Measurements from ENCODE around the gene NPR1. TPM values are rescaled to one million over a fixed set of nuclear protein-coding genes. Genes with fewer than 3 reads are reported as not detected.
"Not testable (repeated sequence)": the region's sequence is repeated elsewhere in the genome, so short reads cannot be mapped to it uniquely, and the experiment has no call there.

The NPR1 gene
- total RNA-seq, 1 donor = 3.9 TPM

- no peak for TF ChIP-seq CTCF (IDR thresholded peaks at IDR 0.05; ENCODE audit: insufficient read depth, low read depth, low read length)
Observed at GRCh38 chr1:153723687-153724086, 45.2 kb downstream of the NPR1 start.

GRCh38 chr1:153724634-153725033, 46.1 kb downstream of the NPR1 start:
- DNase-seq (ENCODE audit: low read depth); H3K4me3 ChIP-seq (ENCODE audit: low read depth, low read length): not testable (repeated sequence)

More at GRCh38 chr1:153723687-153724086, 45.2 kb downstream of the NPR1 start:
- no peak for DNase-seq (ENCODE audit: low read depth)
- H3K4me3 ChIP-seq (ENCODE audit: low read depth, low read length) = no peak overlapping the region

DNA sequence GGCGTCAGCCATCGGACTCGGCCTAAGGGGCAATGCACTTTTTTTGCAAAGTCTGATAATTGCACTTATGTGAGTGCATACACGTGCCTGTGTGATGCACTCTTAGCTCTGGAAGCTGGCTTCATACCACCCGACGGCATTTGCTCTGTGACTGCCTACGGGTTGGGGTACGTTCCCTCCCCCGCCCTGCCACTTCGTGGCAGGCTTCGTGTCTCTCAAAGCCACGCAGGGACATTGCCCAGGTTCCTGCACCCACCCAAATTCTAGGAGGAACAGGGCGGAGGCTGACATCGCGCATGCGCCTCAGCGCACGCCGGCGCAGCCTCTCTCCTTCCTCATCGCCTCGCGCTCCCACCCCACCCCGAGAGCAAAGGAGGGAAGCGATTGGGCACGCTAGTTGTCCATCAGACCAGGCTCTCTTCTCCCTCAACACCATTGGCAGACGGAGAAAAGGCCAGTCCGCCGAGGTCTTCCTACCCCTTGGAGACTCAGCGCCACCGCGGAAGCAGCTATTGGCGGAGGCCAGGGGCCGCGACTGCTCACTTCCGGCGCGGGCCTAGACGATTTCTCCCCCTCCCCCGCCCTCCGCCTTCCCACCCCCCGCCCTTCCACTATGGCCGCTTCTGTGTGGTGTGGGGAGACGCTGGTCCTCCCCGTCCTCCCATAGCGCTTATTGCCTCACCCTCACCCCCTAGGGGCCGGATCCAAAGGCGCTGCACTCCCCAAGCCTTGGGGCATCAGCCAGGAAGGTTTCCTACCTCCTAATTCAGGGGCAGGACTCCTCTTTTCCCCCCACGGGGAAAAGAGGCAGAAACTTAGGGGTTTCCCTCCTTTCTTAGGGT, 49.2 kb downstream of the NPR1 start, which contains the start of gene INTS3:
Gene INTS3 (plus strand): TSS at position 588 of the 842 bp plus-strand sequence. CDS start 585 bp downstream, outside the sequence.
- peak within 1 kb of the TSS; percentile 85 for H3K4me3 ChIP-seq (ENCODE audit: low read depth, low read length)
- DNase-seq (ENCODE audit: low read depth) = peak; percentile 100
- TF ChIP-seq CTCF (IDR thresholded peaks at IDR 0.05; ENCODE audit: insufficient read depth, low read depth, low read length) = peak; percentile 17

DNA sequence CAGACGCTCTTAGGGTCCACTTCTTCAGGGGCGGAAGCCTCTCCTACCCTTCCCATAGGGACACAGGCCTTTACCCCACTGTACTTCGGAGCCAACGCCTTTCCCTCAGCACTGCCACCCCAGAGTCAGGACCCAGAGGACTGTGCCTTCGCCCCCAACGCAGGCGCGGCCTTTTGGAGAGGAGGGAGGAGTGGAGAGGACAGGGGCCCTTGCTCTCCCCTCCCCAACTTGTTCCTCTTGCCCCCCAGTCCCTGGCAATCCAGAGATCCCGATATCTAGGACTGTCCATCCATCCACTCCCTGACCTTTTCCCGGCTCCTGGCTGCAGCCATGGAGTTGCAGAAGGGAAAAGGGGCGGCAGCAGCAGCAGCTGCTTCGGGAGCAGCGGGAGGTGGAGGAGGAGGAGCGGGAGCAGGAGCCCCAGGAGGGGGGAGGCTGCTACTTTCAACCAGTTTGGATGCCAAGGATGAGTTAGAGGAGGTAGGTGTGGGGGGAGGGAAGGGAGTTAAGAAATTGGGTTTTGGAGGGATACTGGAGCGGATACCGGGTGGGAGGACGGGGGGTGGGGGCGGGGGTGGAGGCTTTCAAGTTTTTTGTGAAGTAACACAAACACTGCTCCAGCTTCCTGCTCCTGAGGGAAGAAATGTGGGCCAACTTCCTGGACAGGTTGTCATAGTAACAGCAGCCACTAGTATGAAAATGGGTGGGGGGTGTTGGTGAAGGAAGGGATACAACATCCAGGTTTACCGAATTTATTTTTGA, 50.0 kb downstream of the NPR1 start:
- peak; percentile 43 for DNase-seq (ENCODE audit: low read depth)
- TF ChIP-seq CTCF (IDR thresholded peaks at IDR 0.05; ENCODE audit: insufficient read depth, low read depth, low read length) = no peak
- peak overlapping the region; percentile 85 for H3K4me3 ChIP-seq (ENCODE audit: low read depth, low read length)

DNA sequence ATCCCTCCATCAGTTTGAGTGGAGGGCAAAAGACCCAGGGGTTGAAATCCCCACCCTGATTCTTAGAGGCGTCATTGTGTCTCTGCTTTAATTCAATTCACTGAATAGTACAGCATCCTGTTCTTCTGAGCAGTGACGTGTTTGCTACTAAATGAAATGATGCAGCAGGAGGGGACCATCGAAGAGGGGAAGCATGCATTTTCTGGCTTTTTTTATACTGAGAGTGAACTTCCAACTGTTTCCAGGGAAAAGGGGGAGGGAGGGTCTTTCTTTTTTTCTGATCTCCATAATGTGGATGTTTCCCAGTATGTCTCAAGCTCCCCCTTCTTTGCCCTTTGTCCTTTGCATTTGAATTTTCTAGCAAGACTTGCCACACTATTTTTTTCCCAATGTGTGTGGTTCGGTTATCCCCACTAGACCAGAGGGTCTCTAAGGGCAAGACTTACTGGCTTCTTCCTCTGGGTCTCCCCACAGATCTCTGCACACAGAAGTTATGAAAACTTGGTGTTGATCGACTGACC, 52.0 kb downstream of the NPR1 start:
- TF ChIP-seq CTCF (IDR thresholded peaks at IDR 0.05; ENCODE audit: insufficient read depth, low read depth, low read length) = no peak
- H3K4me3 ChIP-seq (ENCODE audit: low read depth, low read length) = no peak overlapping the region

GRCh38 chr1:153733970-153734369, 55.5 kb downstream of the NPR1 start:
- TF ChIP-seq CTCF (IDR thresholded peaks at IDR 0.05; ENCODE audit: insufficient read depth, low read depth, low read length) = no peak
- no peak for DNase-seq (ENCODE audit: low read depth)
- H3K4me3 ChIP-seq (ENCODE audit: low read depth, low read length) = no peak overlapping the region

More for the DNA sequence above, 52.0 kb downstream of the NPR1 start:
- DNase-seq (ENCODE audit: low read depth) = no peak
